GM23338 (cell line): ENCODE measurements around the gene TOP2A. TPM values are rescaled to one million over a fixed set of nuclear protein-coding genes. Genes with fewer than 3 reads are reported as not detected.

ENCODE experiments used
- ATAC-seq: fragments of 200-7000 bp; cut with Tn5 transposase; 3 replicates; pipeline ENCODE4 v1.9.1; 2020
- DNase-seq: peaks from one replicate; pipeline ENCODE4 v3.0.0-alpha.2; 2015; ENCODE audit warnings: low spot score
- H2AFZ ChIP-seq: fragments of 200-600 bp; sonication (generic); 2 replicates; pipeline ENCODE4 v1.8.0; 2016; ENCODE audit warnings: antibody characterized with exemption, mild to moderate bottlenecking, moderate library complexity
- H3F3A ChIP-seq: fragments of 200-600 bp; sonication (generic); replicated peaks from 2 replicates; pipeline ENCODE4 v1.8.0; 2017; ENCODE audit warnings: antibody characterized with exemption, mixed run types, low read depth
- H3K27ac ChIP-seq: fragments of 200-600 bp; sonication (generic); 2 replicates; pipeline ENCODE4 v1.6.1; 2016; ENCODE audit warnings: low read depth
- H3K27me3 ChIP-seq: fragments of 200-600 bp; sonication (generic); 2 replicates; pipeline ENCODE4 v1.8.0; 2016; ENCODE audit warnings: mild to moderate bottlenecking, mixed run types, moderate library complexity; ENCODE audit not compliant: insufficient read depth
- H3K36me3 ChIP-seq: fragments of 200-600 bp; sonication (generic); 2 replicates; pipeline ENCODE4 v1.8.0; 2016; ENCODE audit warnings: mild to moderate bottlenecking; ENCODE audit not compliant: insufficient read depth
- H3K4me1 ChIP-seq: fragments of 200-600 bp; sonication (generic); 2 replicates; pipeline ENCODE4 v1.8.0; 2016; ENCODE audit warnings: mild to moderate bottlenecking, moderate library complexity; ENCODE audit not compliant: insufficient read depth
- H3K4me2 ChIP-seq: fragments of 200-600 bp; sonication (generic); 2 replicates; pipeline ENCODE4 v1.7.1; 2017; ENCODE audit warnings: mixed run types
- H3K4me3 ChIP-seq: fragments of 200-600 bp; sonication (generic); 2 replicates; pipeline ENCODE4 v1.6.1; 2016; ENCODE audit warnings: mixed run types
- H3K79me2 ChIP-seq: fragments of 200-600 bp; sonication (generic); replicated peaks from 2 replicates; pipeline ENCODE4 v1.8.0; 2017; ENCODE audit warnings: mild to moderate bottlenecking; ENCODE audit not compliant: insufficient read depth
- H3K9me2 ChIP-seq: fragments of 200-600 bp; sonication (generic); 2 replicates; pipeline ENCODE4 v1.8.0; 2017; ENCODE audit not compliant: insufficient read depth
- H4K20me1 ChIP-seq: fragments of 200-600 bp; sonication (generic); replicated peaks from 2 replicates; pipeline ENCODE4 v1.8.0; 2017; ENCODE audit warnings: mild to moderate bottlenecking; ENCODE audit not compliant: insufficient read depth
- H3K27ac Mint-ChIP-seq: 2 replicates; pipeline ENCODE4 v1.8.0; 2020; ENCODE audit warnings: inconsistent platforms, mild to moderate bottlenecking, moderate library complexity, mixed read lengths
- H3K27me3 Mint-ChIP-seq: 3 replicates; pipeline ENCODE4 v1.8.0; 2022; ENCODE audit warnings: low read depth, mild to moderate bottlenecking, moderate library complexity, mixed read lengths, inconsistent platforms; ENCODE audit not compliant: insufficient read depth, poor library complexity
- H3K36me3 Mint-ChIP-seq: 3 replicates; pipeline ENCODE4 v1.8.0; 2021; ENCODE audit warnings: low read depth, mild to moderate bottlenecking, inconsistent platforms, moderate library complexity, mixed read lengths
- H3K4me1 Mint-ChIP-seq: 3 replicates; pipeline ENCODE4 v1.8.0; 2020; ENCODE audit warnings: mild to moderate bottlenecking, inconsistent platforms, mixed read lengths
- H3K4me3 Mint-ChIP-seq: 3 replicates; pipeline ENCODE4 v1.8.0; 2021; ENCODE audit warnings: moderate library complexity, mild to moderate bottlenecking, inconsistent platforms, mixed read lengths
- H3K9me3 Mint-ChIP-seq: 3 replicates; pipeline ENCODE4 v1.8.0; 2020; ENCODE audit warnings: moderate library complexity, mild to moderate bottlenecking, inconsistent platforms, mixed read lengths
- CREB1 ChIP-seq: fragments of 250-450 bp; sonication (Bioruptor Pico); IDR thresholded peaks from 2 replicates; pipeline ENCODE4 v1.5.0; 2020; ENCODE audit warnings: low read depth, mild to moderate bottlenecking, moderate library complexity
- ETS1 ChIP-seq: IDR thresholded peaks from 2 replicates; pipeline ENCODE4 v1.6.1; 2016; ENCODE audit warnings: antibody characterized with exemption
- EZH2 ChIP-seq: fragments of 200-600 bp; sonication (generic); IDR thresholded peaks from one replicate; pipeline ENCODE4 v1.8.0; 2017; ENCODE audit warnings: antibody characterized with exemption, mild to moderate bottlenecking, low read depth; ENCODE audit not compliant: unreplicated experiment
- EZH2phosphoT487 ChIP-seq: fragments of 200-600 bp; sonication (generic); IDR thresholded peaks from one replicate; pipeline ENCODE4 v1.8.1; 2018; ENCODE audit warnings: antibody characterized with exemption; ENCODE audit not compliant: unreplicated experiment
- JUNB ChIP-seq: IDR thresholded peaks from one replicate; pipeline ENCODE4 v1.6.1; 2016; ENCODE audit warnings: antibody characterized with exemption; ENCODE audit not compliant: unreplicated experiment
- NANOG ChIP-seq: IDR thresholded peaks from 2 replicates; pipeline ENCODE4 v1.6.1; 2016; ENCODE audit warnings: antibody characterized with exemption, borderline replicate concordance
- POLR2AphosphoS5 ChIP-seq: IDR thresholded peaks from 2 replicates; pipeline ENCODE4 v1.6.1; 2016; ENCODE audit warnings: antibody characterized with exemption, low read depth
- REST ChIP-seq: IDR thresholded peaks from one replicate; pipeline ENCODE4 v1.6.1; 2018; ENCODE audit warnings: antibody characterized with exemption; ENCODE audit not compliant: unreplicated experiment
- STAT1 ChIP-seq: IDR thresholded peaks from one replicate; pipeline ENCODE4 v1.6.1; 2016; ENCODE audit warnings: antibody characterized with exemption; ENCODE audit not compliant: unreplicated experiment
- ZNF114 ChIP-seq: fragments of 250-450 bp; sonication (Bioruptor Pico); IDR thresholded peaks from 2 replicates; pipeline ENCODE4 v1.5.0; 2020; ENCODE audit warnings: mild to moderate bottlenecking, moderate library complexity
- ZNF331 ChIP-seq: fragments of 250-450 bp; sonication (Bioruptor Pico); IDR thresholded peaks from 2 replicates; pipeline ENCODE4 v1.5.0; 2020; ENCODE audit warnings: low read depth, mild to moderate bottlenecking, moderate library complexity
- polyA plus RNA-seq: library from polyadenylated mRNA; unstranded; fragments of >200 nt; fragmentation: Nextera tagmentation; extraction: Ambion mirVana; gene quantifications from 2 replicates; pipeline ENCODE4 v1.2.1, GENCODE V29; 2016
- total RNA-seq: library from RNA; depleted of rRNA; stranded (reverse); fragments of >200 nt; shearing (Covaris generic); gene quantifications from 2 replicates; pipeline ENCODE4 v1.2.3, GENCODE V29; 2014

Gene TOP2A
- total and polyA plus RNA-seq, 2 experiments from 2014 or later, result 263 to 442 TPM

- no peak for TF ChIP-seq EZH2phosphoT487
- no peak for TF ChIP-seq EZH2
- TF ChIP-seq ETS1, result no peak
- no peak for TF ChIP-seq ZNF331 (CRISPR knock-in tag)
- TF ChIP-seq ZNF114 (CRISPR knock-in tag), result no peak
- TF ChIP-seq REST, result no peak
These were observed 66.1 kb downstream of the TOP2A start (continued) for GRCh38 chr17:40351359-40352236.

- Histone ChIP-seq H3K27me3 (peaks cover 26% of the 10 kb centered on the region), H3K4me3 (peak overlapping the region; percentile 34; the same call in 1 of the 2 replicates), H3K27ac (no peak overlapping the region), H2AFZ (no peak overlapping the region), H3K36me3 (no peaks in the 10 kb centered on the region), H3K9me2 (no peaks in the 10 kb centered on the region), H3F3A (peaks cover 10% of the 10 kb centered on the region), H3K4me1 (peaks cover 74% of the 10 kb centered on the region), H3K79me2 (no peaks in the 10 kb centered on the region), H3K4me2 (peak overlapping the region; percentile 71), H4K20me1 (peaks cover 6% of the 10 kb centered on the region; the same call in 1 of the 2 replicates)
- peaks cover 44% of the 10 kb centered on the region for H3K27me3 Mint-ChIP-seq
- TF ChIP-seq EZH2, result no peak
- TF ChIP-seq CREB1 (CRISPR knock-in tag), result no peak
- no peak for TF ChIP-seq NANOG
- TF ChIP-seq POLR2AphosphoS5, result no peak
- TF ChIP-seq REST, result no peak
- no peak for TF ChIP-seq JUNB
- no peak for TF ChIP-seq STAT1
- TF ChIP-seq ZNF331 (CRISPR knock-in tag), result no peak
- peaks cover 92% of the 10 kb centered on the region for H3K4me1 Mint-ChIP-seq
- H3K9me3 Mint-ChIP-seq, result no peaks in the 10 kb centered on the region
- ATAC-seq (no peak), DNase-seq (no peak)
- no peak overlapping the region for H3K27ac Mint-ChIP-seq
- H3K36me3 Mint-ChIP-seq, result peaks cover 41% of the 10 kb centered on the region
- H3K4me3 Mint-ChIP-seq, result peak overlapping the region; percentile 29; the same call in 2 of the 3 replicates
These were observed 66.9 kb downstream of the TOP2A start for GRCh38 chr17:40350689-40351358.
